SK-N-DZ (cell line): Measurements from ENCODE around the gene TMEM204.

Experiments
- DNase-seq: peaks from one replicate; pipeline ENCODE4 v3.0.0-alpha.2; 2015; ENCODE audit warnings: low spot score

The TMEM204 gene

DNA sequence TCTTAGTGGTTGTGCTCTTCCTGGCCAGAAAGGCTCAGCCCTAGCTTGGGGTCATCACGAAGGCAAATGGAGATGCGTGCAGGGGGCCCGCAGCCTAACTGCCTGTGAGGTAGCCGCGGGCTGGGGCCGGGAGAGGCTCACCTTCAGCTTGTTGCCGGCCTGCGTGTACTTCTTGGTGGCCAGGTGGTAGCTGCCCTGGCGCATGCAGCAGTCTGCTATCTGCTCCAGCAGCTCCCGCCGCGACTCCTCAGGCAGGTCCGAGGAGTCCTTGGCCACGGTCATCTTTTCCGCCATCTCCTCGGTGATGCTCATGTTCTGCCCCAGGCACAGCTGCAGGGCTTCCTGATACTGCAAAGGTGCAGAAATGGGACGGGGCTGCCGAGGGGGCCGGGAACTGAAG, 13.0 kb upstream of the TMEM204 start:
- DNase-seq: no peak

DNA sequence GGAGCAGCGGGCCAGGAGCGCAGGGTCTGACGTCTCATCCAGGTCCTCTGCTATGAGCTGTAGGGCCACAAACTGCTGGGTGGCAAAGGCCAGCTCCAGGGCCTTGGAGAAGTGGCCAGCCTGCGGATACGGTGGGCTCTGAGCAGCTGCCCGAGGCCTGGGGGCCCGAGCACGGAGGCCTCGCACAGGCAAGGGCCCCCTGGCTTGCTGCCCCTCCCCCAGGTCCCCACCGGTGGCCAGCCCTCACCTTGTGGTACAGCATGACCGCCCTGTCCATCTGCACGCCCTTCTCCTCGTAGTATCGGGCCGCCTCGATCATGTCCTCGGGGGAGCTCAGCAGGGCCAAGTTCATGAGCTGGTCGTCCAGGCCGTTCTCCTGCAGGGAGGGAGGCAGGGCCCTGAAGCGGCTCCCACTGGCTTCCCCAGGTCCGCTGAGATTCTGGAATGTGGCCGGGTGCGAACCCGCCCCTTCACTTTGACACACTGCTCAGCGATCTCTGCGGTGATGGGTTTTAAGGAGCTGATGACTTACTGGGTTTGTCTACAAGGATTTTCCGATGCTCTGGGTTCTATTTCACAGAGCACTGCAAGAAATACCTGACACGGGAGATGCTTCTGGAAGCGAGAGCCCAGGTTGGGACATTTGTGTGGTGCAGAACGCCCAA, 9.8 kb upstream of the TMEM204 start:
- DNase-seq: no peak

DNA sequence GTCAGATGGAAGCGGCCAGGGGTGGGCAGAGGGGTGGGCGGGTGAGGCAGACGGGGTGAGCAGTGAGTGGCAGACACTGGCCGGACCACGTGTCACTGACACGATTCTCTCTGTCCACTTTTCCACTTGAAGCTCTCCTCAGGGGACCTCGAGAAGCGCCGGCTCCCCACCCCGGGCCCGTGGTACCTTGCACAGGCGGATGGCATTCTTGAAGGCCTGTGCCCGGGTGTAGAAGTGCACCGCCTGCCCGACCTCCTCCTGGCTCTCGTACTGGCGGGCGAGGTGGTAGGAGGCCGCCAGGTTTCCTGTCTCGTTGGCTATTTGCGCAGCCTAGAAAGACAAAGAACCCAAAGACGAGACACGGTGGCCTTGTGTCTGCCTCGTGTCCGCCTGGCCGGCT, 9.1 kb upstream of the TMEM204 start:
- no peak for DNase-seq

DNA sequence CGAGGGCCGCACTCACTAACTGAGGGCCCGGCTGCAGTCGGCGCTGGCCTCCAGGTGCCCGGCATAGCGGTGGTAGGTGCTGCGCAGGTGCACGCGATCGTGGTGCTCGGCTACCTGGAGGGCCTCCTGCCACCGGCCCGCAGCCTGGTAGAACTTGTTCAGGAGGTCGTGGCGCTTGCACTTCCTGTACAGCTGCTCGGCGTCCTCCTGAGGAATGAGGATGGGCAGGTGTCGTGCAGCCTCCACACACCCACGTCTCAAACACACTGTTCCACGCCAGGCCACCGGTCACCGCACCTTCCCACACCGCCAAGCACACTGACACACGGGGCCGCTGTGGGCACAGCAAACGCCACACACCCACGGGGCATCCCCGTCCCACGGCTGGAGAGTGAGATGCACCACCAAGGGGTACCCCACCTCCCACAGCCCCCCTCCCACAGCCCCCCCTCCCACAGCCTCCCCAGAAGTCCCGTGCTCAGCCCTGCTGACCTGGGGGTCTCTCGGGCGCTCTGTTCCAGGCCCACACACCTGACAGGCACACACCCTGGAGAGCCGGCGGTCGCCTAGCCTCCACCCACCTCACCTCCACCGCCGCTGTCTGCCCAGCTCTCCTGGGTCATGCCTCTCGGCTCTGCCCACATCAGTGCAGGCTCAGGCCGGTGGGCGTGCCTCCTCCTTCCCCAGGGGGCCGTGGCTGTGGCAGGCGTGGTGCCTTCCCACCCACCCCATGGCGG, 7.4 kb upstream of the TMEM204 start:
- DNase-seq: no peak

DNA sequence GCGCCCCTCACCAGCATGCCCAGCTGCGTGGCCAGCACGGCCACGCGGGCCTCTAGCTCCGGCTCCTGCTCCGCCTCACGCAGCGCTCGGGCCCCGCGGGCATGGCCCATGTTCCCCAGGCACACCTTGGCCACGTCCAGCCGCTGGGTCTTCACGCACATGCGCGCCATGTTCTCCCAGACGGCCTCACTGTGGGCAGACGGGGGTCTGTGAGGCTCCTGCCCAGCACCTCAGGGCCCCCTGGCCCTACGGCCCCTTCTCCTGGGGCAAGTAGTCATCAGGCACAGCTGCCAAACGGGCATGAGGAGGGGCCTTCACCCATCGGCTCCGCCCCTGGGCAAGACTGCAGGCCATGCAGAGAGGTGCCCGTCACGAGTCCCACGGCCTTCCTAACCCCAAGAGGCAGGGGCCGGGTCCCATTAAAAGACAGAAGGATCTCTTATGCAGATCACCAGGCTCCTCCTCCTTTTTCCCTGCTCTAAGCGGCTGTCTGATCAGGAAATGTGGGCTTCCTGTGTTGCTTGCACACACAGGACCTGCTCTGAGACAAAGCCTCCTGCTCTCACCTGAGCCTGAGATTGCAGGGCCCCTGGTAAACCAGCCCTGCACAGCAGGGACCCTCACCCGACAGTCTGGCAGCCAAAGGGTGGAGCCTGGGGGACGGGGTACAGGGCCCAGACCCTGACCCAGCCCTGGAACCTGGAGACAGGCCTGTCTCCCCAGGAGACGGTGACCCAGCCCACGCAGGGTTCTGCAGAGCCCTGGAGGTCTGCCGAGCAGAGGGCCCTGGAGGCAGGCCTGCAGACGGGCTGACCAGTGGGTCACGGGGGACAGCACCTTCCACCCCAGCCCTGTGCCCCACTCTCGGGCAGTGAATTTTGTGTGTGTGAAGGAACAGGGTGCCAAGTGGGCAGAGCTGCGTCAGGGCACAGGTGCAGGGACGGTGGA, 6.6 kb upstream of the TMEM204 start:
- DNase-seq: no peak

DNA sequence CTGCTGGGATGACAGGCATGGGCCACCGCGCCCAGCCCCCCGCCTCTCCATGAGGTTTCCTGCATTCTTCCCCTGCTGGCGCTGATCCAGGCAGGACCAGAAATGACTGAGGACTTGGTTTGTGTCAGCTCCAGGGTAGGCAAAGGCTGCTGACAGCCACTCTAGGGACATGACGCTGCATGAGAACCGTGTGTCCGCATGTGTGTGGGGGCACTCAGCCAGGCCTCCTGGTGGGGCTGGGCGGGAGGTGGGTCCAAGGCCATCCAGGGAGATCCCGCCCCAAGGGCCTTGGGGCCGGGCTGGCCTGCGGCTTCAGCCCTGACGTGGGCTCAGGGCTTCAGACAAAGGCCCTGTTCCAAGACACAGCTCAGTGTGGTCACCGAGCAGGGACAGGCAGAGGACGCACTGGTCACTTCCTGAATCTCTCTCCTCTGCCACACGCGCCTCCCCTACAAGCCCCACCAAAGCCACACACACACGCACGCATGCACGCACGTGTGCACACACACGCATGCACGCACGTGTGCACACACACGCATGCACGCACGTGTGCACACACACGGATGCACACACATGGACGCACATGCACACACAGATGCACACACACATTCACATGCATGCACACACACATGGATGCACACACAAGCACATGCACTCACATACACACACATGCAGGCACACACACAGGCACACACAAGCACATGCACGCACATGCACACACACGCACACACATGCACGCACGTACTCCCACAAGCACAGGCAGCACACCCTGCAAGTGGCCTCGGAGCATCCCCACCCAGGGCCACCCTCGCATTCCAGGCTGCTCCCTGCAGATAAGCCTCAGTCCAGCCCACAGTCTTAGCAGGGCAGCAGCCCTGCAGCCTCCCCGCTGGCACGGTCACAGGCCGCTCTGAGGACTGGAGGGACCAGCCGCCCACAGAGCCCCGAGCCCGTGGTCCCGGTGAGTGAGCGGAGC, 5.3 kb upstream of the TMEM204 start:
- no peak for DNase-seq

DNA sequence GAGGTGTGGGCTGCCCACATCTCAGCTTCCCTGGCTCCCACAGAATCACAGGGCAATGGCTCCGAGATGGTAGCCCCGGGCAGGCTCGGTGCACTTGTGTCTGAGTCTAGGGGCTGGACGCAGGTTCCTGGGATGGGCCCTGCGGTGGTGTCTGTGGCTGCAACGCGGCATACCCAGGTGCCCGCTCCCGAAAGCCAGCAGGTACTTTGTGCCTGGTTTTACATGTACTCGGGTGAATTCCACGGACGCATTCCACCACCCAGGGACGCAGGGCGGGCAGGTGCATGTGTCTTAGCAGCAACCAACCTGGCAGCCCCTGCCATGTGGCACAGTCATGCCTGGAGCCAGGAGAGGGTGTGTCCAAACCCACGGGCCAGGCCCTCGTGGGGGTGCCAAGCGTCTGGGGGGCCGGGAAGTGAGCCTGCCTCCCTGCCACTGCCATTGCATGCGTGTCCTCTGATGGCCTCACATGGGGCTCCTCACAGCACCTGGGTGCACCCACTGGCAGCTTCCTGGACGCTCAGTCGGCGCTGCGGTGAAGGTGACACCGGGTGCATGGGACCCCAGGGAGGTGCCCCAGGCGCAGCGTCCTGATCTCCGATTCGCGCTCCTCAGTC, 4.4 kb upstream of the TMEM204 start:
- no peak for DNase-seq

DNA sequence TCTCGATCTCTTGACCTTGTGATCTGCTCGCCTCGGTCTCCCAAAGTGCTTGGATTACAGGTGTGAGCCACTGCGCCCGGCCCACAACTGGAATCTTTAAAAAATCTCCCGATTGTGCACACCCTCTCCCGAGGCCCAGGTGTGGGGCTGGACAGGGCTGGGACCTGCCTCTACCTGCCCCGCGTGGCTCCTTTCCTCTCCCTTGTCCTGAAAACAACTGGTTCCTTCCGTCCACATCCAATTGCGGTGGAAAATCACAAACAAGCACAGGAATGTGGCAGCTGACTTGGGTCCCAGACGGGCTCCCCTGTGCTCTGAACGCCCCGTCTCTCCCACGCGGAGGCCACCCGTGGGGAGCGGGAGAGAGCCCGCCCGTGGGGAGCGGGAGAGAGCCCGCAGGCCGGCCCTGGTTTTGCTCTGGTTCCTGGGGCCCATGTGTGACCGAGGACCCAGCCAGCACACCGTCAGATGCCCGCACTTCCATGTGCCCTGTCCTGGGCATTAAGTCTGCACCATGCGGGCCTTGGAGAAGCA, 3.0 kb upstream of the TMEM204 start:
- no peak for DNase-seq

DNA sequence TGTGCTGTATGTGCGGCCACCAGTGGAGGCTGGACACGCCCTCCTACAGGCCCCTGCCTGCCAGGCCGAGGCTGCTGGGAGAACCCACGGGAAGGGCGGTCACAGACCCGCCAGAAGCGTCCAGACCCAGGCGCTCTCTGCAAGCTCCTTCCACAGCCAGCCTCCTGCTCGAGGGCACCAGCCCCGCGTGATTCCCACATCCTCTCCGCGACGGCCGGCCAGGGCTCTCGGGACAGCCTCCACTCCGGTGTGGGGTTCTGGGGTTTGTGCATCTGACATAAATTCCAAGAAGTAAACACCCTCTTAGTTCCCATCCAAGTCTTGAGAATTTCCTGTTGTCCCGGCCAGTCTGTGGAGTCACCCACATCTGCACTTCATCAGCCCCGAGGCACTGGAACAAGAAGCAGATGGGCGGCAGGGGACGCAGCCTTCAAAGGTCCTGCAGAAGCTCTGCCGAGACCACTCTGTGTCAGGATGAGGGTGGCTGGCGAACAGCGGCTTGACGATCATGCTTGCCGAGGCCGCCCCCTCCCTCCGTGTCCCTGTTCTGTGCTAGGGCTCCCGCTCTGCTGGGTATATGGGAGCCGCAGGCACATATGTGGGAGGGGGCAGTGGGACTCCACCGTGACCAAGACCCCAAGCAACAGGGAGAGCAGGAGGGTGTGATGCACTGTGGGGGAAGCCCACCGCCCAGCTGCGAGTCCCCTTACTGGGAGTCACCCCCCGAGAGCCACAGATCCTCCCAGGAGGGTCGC, 2.4 kb upstream of the TMEM204 start:
- DNase-seq: peak; percentile 42

DNA sequence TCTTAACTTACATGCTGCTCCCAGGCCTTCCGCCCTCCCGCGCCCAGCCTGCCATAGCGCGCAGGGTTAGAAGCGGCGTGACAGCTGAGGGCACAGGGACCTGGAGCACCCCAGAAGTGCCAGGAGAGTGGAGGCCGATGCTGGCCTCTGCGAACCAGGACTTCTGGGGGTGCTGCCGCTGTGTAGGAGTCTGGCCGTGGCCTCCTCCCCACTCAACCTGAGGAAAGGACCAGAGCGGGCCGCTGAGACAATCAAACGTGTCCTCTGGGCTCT, 1.9 kb upstream of the TMEM204 start:
- no peak for DNase-seq

DNA sequence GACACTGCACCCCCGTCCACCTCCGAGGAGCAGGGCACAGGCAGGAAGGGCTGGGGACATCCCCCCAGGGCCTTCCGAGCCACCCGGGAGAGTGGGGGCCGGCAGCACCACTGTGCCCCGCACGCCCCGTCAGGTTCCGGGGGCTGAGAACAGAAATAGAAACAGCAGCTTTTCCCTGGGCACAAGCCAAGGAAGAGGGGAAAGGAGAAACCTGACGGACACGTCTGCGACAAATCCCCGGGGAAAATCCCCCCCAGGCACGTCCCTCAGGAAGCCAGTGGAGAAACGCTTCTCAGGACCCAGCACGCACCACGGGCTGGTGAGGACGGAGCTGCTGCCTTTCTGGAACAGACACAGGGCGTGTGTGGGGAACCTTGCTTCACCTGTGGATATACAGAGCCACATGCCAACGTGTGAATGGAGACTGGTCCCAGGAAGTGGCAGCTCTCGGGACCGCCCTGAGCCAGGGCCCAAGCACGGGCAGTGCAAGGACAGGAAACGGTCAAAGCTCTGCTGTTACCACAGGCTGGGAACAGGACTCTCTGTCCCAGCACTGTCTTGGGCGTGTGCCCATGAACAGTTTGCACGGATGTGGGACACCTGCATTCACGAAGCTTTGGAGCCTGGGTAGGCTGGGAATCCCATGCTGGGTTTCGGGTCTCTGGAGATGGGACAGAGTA, 1.2 kb upstream of the TMEM204 start:
- no peak for DNase-seq

DNA sequence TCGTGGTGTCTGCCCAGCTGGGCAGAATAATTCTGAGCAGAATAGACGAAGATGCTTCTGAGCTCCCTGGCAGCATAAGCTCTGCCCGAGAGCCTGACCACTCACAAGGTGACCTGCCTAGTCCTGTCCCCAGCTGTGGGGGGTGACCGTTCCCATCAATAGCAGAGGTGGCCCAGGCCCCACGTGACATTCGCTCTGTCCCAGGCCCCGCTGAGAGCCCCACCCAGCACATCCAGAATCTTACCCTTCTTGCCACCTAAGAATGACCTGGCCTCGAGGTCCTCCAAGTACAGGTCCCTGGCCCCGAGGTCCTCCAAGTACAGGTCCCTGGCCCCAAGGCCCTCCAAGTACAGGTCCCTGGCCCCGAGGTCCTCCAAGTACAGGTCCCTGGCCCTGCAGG, 695 bp upstream of the TMEM204 start:
- no peak for DNase-seq

DNA sequence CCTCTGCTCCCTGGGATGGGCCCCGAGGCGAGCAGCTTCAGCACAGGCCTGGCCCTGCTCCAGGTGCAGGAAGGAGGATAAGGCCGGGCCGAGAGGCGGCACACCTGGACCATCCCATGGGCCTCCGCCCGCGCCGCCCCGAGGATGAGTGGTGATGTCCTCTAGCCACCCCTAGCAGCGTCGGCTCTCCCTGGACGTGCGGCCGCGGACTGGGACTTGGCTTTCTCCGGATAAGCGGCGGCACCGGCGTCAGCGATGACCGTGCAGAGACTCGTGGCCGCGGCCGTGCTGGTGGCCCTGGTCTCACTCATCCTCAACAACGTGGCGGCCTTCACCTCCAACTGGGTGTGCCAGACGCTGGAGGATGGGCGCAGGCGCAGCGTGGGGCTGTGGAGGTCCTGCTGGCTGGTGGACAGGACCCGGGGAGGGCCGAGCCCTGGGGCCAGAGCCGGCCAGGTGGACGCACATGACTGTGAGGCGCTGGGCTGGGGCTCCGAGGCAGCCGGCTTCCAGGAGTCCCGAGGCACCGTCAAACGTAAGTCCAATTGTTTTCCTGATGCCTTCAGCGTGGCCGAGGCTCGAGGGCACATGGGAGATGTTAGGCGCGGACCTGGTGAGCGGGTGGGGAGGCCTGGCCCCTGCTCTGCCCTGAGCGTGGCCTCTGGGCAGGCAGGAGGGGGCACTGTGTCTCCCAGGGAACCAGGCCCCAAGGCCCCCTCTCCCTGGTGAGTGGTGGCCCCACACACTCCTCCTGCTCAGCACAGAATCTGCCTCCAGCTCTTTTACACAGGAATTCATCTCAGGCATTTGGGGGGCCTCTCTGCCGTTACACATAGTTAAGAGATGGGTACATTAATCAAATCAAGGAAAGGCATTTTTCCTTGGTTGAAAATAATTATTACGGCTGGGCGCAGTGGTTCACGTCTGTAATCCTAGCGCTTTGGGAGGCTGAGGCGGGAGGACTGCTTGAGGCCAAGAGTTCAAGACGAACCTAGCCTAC, 855 bp downstream of the TMEM204 start:
- DNase-seq: no peak

DNA sequence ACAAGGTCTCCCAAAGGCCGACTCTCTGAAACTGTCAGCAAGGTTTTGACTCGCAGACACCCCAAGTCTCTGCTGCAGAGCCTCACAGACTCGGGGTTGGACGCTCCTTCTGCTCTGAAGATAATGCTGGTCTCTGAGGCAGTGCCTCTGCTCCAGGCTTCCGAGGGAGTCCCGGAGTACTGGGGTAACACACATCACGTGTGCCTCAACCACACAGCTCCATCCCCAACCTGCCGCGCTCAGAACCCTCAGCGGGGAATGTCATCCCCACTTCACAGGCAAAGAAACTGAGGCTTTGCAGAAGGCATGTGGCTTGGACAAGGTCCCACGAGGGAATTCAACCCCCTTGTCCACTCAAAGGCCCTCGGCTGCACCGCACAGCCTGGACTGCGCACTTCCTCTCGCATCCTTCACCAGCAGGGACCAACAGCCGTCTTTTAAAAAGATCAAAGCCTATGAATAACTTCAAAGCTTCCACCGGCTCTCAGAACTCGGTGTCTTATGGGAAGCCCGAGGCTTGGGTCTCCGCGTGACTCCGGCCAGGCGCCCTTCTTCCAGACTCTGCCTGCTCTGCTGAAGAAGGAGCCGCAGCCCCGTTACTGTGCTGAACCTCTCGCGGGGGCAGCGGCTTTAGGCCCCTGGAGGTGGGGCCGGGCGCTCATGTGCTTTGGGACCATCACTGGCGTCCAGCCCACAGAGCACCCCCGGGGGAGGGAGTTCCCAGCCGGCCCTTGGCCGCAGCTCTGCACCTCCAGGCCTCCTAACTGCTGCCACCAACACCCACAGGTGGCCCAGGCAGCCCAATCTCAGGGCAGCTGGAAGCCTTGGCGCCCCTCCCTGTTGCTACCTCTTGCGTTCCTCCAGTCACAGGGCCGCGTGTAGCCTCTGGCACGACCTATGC, 2.2 kb downstream of the TMEM204 start:
- no peak for DNase-seq

DNA sequence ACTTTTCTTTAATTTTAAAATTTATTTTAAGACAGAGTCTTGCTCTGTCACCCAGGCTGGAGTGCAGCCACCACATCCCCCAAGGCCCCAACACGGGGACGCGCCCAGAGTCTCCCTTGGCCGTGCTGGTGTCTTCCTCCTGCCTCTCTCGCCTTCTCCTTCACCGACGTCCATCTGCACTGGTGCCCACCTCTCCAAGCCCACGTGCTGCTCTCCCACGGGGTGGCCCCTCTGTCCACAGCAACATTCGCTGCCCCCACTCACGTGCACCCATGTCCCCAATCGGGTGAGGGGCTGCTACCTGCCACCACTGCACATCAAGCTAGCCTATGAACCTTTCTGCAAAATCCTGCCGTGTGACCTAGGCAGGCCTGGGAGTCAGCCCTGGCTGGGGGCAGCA, 3.1 kb downstream of the TMEM204 start:
- DNase-seq: no peak

DNA sequence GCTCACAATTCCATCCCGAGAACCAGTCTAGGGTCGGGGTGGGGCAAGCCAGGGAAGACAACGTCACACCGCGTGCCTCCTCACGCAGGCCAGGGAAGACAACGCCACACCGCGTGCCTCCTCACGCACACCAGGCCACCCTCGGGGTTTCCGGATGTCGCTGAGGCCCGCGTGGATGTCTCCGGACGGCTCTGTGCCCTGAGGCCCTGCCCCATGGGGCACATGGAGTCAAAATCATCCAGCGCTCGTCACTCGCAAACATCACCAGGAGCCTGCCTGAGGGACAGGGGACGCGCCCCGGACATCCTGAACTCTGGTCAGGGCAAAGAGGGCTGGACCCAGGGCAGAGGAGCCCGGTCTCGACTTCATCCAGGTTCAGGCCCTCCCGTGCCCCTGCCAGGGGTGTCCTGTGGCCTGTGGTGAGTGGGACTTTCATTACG, 3.7 kb downstream of the TMEM204 start:
- DNase-seq: no peak

DNA sequence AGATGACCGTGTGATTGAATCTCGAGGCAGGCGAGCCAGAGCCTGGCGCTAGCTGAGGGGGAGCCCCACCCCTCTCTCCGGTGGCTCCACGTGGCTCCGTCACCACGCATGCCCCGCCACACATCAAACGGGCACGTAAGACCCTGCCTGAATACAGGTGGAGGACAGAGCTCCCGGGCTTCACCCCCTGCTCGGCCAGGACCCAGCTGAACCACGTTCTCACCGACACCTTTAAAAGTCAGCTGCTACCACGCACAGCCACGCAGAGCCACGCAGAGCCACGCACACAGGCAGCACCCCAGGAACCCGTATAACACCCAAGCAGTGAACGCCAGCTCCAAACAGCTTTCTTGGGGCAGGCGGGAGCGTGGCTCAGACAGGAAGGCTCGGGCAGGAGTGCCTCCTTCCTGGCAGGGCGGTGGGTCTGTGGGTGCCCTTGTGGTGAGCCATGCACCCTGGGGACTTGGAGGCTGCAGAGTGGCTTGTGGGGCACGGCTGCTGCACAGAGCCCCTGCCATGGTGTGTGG, 4.4 kb downstream of the TMEM204 start:
- DNase-seq: no peak
